Lung (tissue), 12 donors: Measurements from ENCODE around the gene SERPINA5. TPM values are rescaled to one million over a fixed set of nuclear protein-coding genes. Genes with fewer than 3 reads are reported as not detected.

Experiments
- ATAC-seq: fragments of 200-7000 bp; cut with Tn5 transposase; one replicate; pipeline ENCODE4 v1.9.1; 2020; ENCODE audit warnings: moderate number of reproducible peaks; ENCODE audit not compliant: insufficient read depth, low FRiP score
- DNase-seq, 3 donors: peaks; one replicate each; pipeline ENCODE4 v3.0.0-alpha.2; 2013 to 2017
- H3K27ac ChIP-seq, 2 donors: one replicate each; pipeline ENCODE4 v1.5.1; 2013; ENCODE audit warnings: mild to moderate bottlenecking in 2 of 2, moderate library complexity in 2 of 2, control low read depth in 1 of 2, inconsistent platforms in 1 of 2, low read depth in 1 of 2, low read length in 1 of 2
- H3K27me3 ChIP-seq, 3 donors: one replicate each; pipeline ENCODE4 v1.5.1; 2013; ENCODE audit warnings: low read length in 2 of 3; ENCODE audit not compliant: control insufficient read depth in 3 of 3, insufficient read depth in 3 of 3
- H3K36me3 ChIP-seq, 4 donors: one replicate each; pipeline ENCODE4 v1.5.1; 2013; ENCODE audit warnings: low read length in 4 of 4, mild to moderate bottlenecking in 1 of 4, moderate library complexity in 1 of 4; ENCODE audit not compliant: control insufficient read depth in 4 of 4, insufficient read depth in 4 of 4
- H3K4me1 ChIP-seq, 5 donors: one replicate each; pipeline ENCODE4 v1.5.1; 2013; ENCODE audit warnings: low read length in 5 of 5, mild to moderate bottlenecking in 2 of 5, moderate library complexity in 1 of 5; ENCODE audit not compliant: control insufficient read depth in 5 of 5, insufficient read depth in 5 of 5
- H3K4me3 ChIP-seq: one replicate; pipeline ENCODE4 v1.5.1; 2013; ENCODE audit warnings: mild to moderate bottlenecking, control low read depth, moderate library complexity
- H3K9ac ChIP-seq, 2 donors: one replicate each; pipeline ENCODE4 v1.5.1; 2013; ENCODE audit warnings: low read length in 2 of 2, control low read depth in 1 of 2; ENCODE audit not compliant: insufficient read depth in 1 of 2
- H3K9me3 ChIP-seq, 4 donors: one replicate each; pipeline ENCODE4 v1.5.1; 2013; ENCODE audit warnings: low read length in 3 of 4, mild to moderate bottlenecking in 1 of 4, moderate library complexity in 1 of 4; ENCODE audit not compliant: control insufficient read depth in 4 of 4, insufficient read depth in 3 of 4
- WGBS, 2 donors: extraction: QIAGEN DNeasy Blood & Tissue Kit; methylation state at CpG; one replicate each; pipeline ENCODE4 v1.1.7; 2013; 5-methylcytosine and 5-hydroxymethylcytosine counted together
- polyA plus RNA-seq, 2 donors: library from polyadenylated mRNA; stranded (reverse); fragments of 200-250 nt; gene quantifications; one replicate each; pipeline ENCODE4 v1.2.1, GENCODE V29; 2013
- total RNA-seq, 2 donors: library from RNA; depleted of rRNA in 1 of 2; stranded (reverse); fragments of >200 nt in 1 of 2; gene quantifications; one replicate each; pipeline ENCODE4 v1.2.1, GENCODE V29; 2014 to 2021
- TF ChIP-seq, protein P1 (sequence below): IDR thresholded peaks from 2 replicates; pipeline ENCODE4 v1.5.1; 2012; ENCODE audit warnings: mild to moderate bottlenecking; ENCODE audit errors: control extremely low read depth, extremely low read depth
- donor health status: control.
- donor health status: control.
- donor health status: Bipolar disorder and iron deficiency.
- donor health status: healthy.
- donor health status: DM: yes; HTN: yes; CAD: no.

SERPINA5 gene
- total and polyA plus RNA-seq, 4 donors = 0.14 to 4.3 (median 0.52) TPM; not detected in 1

- WGBS, 2 donors = 87 to 90% methylated on average over 6 of the region's 6 CpGs
- H3K4me1 ChIP-seq = no peaks in the 10 kb centered on the region
- no peak overlapping the region for H3K27ac ChIP-seq
- H3K9ac ChIP-seq = no peak overlapping the region
- peaks cover 2 to 19% (median 14%) of the 10 kb centered on the region in 4 donors for H3K9me3 ChIP-seq
- TF ChIP-seq, protein P1, sequence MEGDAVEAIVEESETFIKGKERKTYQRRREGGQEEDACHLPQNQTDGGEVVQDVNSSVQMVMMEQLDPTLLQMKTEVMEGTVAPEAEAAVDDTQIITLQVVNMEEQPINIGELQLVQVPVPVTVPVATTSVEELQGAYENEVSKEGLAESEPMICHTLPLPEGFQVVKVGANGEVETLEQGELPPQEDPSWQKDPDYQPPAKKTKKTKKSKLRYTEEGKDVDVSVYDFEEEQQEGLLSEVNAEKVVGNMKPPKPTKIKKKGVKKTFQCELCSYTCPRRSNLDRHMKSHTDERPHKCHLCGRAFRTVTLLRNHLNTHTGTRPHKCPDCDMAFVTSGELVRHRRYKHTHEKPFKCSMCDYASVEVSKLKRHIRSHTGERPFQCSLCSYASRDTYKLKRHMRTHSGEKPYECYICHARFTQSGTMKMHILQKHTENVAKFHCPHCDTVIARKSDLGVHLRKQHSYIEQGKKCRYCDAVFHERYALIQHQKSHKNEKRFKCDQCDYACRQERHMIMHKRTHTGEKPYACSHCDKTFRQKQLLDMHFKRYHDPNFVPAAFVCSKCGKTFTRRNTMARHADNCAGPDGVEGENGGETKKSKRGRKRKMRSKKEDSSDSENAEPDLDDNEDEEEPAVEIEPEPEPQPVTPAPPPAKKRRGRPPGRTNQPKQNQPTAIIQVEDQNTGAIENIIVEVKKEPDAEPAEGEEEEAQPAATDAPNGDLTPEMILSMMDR = no peak
- ATAC-seq (no peak), DNase-seq (no peak)
- peaks cover 0 to 2% (median 0%) of the 10 kb centered on the region in 4 donors for H3K36me3 ChIP-seq
- no peaks in the 10 kb centered on the region for H3K27me3 ChIP-seq
- no peak overlapping the region for H3K4me3 ChIP-seq
These were observed 38.1 kb downstream of the SERPINA5 start for GRCh38 chr14:94619297-94619696.

- Histone ChIP-seq H3K9ac (no peak overlapping the region), H3K9me3 (peaks cover 2 to 19% (median 14%) of the 10 kb centered on the region in 4 donors), H3K4me3 (no peak overlapping the region), H3K4me1 (no peaks in the 10 kb centered on the region), H3K36me3 (no peaks in the 10 kb centered on the region), H3K27me3 (no peaks in the 10 kb centered on the region), H3K27ac (no peak overlapping the region)
- ATAC-seq = no peak
- 83 to 90% methylated on average over 6 of the region's 6 CpGs for WGBS, 2 donors
- DNase-seq = no peak
- TF ChIP-seq, protein P1 = no peak
These were observed 39.4 kb downstream of the SERPINA5 start for GRCh38 chr14:94620597-94620996.

DNA sequence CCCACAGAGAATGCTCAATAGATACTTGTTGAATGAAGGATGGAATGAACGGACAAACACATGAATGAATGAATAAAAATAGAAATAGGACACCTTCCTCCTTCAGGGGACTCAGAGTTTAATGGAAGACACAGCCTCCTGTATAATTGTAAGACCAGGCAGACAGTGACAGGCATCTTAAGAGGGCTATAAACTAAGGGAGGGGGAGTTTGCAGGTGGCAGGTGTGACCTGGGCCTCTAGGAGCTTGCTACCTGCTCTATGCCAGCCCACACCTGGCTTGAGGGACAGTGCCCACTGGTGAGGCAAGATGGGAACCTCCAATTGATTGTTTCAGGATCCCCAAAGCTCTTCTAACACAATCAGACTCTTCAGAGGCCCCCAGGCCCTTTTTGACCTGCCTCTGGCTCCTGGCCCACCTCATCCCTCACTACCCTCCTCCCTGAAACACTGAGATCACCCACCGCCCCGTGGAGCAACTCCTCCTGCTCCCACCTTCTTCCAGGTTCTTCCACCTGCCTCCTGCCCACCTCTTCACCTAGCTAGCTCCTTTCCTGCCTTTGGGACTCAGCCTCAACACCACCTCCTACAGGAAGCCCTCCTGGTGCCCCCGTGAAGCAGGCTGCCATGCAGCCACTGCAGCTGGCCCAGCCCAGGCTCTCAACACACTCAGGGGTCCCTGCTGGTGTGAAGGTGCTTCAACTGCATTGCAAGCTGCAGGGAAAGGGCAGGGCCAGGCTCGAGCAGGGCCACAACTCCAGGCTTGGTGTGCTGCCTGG is 40.3 kb downstream of the SERPINA5 start:
- Histone ChIP-seq H3K27ac (no peak overlapping the region), H3K9ac (no peak overlapping the region), H3K9me3 (peaks cover 2 to 19% (median 11%) of the 10 kb centered on the region in 4 donors), H3K4me1 (no peaks in the 10 kb centered on the region), H3K36me3 (no peaks in the 10 kb centered on the region), H3K4me3 (no peak overlapping the region), H3K27me3 (no peaks in the 10 kb centered on the region)
- DNase-seq (no peak), ATAC-seq (no peak)
- TF ChIP-seq, protein P1 = no peak
- WGBS, 2 donors = 74 to 82% methylated on average over 5 of the region's 5 CpGs
